ENCODE data around the gene CFAP46. TPM values are rescaled to one million over a fixed set of nuclear protein-coding genes. Genes with fewer than 3 reads are reported as not detected.

The CFAP46 gene
- total and polyA plus RNA-seq, 2 of the 4 experiments (the other 2 are of a cell fraction), result 1.3 to 1.8 TPM

GRCh38 chr10:132979491-132980425 lies 37.4 kb upstream of the CFAP46 start:
- intact Hi-C loops (cut with micrococcal nuclease), result no loop called here

More at GRCh38 chr10:132979491-132980425, 37.4 kb upstream of the CFAP46 start:
- no peak overlapping the region for H4K5ac ChIP-seq (ENCODE audit: low read depth, low read length)
- no peak for TF ChIP-seq NFE2L2 (IDR thresholded peaks at IDR 0.05; ENCODE audit: low read depth, low read length)
- in situ Hi-C loops (cut with MboI; ENCODE audit: low sequenced_read_pairs), result no loop called here
- H3K4me2 ChIP-seq (ENCODE audit: low read depth, low read length), result no peak overlapping the region
- no peak overlapping the region for H3K23ac ChIP-seq (ENCODE audit: low read depth, low read length)
- H3K14ac ChIP-seq (replicated peaks; ENCODE audit: low read depth, low read length), result no peak overlapping the region
- peaks cover 23% of the 10 kb centered on the region; the same call in 1 of the 2 replicates for H3K27me3 ChIP-seq (ENCODE audit: control insufficient read depth, insufficient read depth, low read length)
- no peak overlapping the region for H4K91ac ChIP-seq (ENCODE audit: insufficient read depth, low read depth, low read length)
- ChIA-PET POLR2A (ENCODE audit: unreplicated experiment) (no interaction called here), CTCF (no interaction called here)
- no peaks in the 10 kb centered on the region for H3K36me3 ChIP-seq (ENCODE audit: control insufficient read depth, insufficient read depth, low read length)
- H2BK20ac ChIP-seq (ENCODE audit: low read depth, low read length), result no peak overlapping the region
- no peak overlapping the region for H3K56ac ChIP-seq (ENCODE audit: extremely low read depth, insufficient read depth, low read length)
- DNase-seq (no peak), ATAC-seq (ENCODE audit: low read depth) (no peak)
- H3K79me1 ChIP-seq (ENCODE audit: low read depth in 1 of 2, low read length in 2 of 2), result no peaks in the 10 kb centered on the region
- H2BK15ac ChIP-seq (ENCODE audit: low read depth, low read length), result no peak overlapping the region
- H3K9me1 ChIP-seq (ENCODE audit: insufficient read depth, low read length), result no peaks in the 10 kb centered on the region
- H2AK5ac ChIP-seq (ENCODE audit: low read depth, low read length), result no peak overlapping the region
- no peak overlapping the region for H2BK5ac ChIP-seq (ENCODE audit: low read depth, low read length, poor library complexity, severe bottlenecking)
- no peak overlapping the region for H4K8ac ChIP-seq (ENCODE audit: low read depth in 2 of 2, low read length in 2 of 2)
- 63% methylated on average over 14 of the region's 24 CpGs; no CpG with 5 or more reads in 1 of the 2 experiments for WGBS, 2 experiments (ENCODE audit: extremely low coverage in 2 of 2, insufficient read length in 1 of 2)
- H3K4me3 ChIP-seq (ENCODE audit: insufficient read depth, low read depth, low read length), result no peak overlapping the region
- no peak overlapping the region for H3K18ac ChIP-seq (ENCODE audit: low read depth, low read length)
- no peak overlapping the region for H3K27ac ChIP-seq (ENCODE audit: insufficient read depth, low read length)
- H3K9me3 ChIP-seq (ENCODE audit: control insufficient read depth, insufficient read depth, low read length), result no peaks in the 10 kb centered on the region
- H3K9ac ChIP-seq (ENCODE audit: low read depth, low read length), result no peak overlapping the region
- BruUV-seq (replicated peaks), result no TSS peak
- no peaks in the 10 kb centered on the region for H4K20me1 ChIP-seq (ENCODE audit: insufficient read depth, low read length)
- H2AFZ ChIP-seq (replicated peaks; ENCODE audit: low read length, poor library complexity), result no peak overlapping the region
- H2AK9ac ChIP-seq (replicated peaks; ENCODE audit: low read depth, low read length, poor library complexity), result no peak overlapping the region
- H3K4ac ChIP-seq (ENCODE audit: low read depth, low read length), result no peak overlapping the region
- no peaks in the 10 kb centered on the region for H3K4me1 ChIP-seq (ENCODE audit: control insufficient read depth, insufficient read depth, low read length)
- H2BK120ac ChIP-seq (ENCODE audit: low read depth, low read length), result no peak overlapping the region
- dilution Hi-C loops (cut with HindIII; ENCODE audit: low sequenced_read_pairs, unreplicated experiment), result no loop called here
